ENCODE results near the gene MEPCE.

DNA sequence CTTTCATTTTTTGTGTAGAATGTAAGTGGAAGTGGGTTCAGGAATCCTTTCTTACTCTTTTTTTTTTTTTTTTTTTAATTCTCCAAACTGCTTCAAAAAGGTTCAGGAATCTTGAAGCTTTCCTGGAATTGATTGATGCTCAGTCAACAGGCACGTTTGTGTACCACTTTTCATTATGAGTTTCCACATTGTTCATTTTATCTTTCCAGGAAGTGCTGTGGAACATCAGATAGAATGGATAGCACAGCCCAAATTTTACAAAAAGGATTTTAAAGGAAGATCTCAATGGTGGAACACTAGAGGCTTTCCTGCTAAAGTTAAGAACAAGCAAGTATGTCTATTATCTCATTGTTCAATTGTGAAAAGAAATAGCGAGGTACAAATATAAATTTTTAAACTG, 8.5 kb downstream of the MEPCE start:
- TF ChIP-seq, protein P1, sequence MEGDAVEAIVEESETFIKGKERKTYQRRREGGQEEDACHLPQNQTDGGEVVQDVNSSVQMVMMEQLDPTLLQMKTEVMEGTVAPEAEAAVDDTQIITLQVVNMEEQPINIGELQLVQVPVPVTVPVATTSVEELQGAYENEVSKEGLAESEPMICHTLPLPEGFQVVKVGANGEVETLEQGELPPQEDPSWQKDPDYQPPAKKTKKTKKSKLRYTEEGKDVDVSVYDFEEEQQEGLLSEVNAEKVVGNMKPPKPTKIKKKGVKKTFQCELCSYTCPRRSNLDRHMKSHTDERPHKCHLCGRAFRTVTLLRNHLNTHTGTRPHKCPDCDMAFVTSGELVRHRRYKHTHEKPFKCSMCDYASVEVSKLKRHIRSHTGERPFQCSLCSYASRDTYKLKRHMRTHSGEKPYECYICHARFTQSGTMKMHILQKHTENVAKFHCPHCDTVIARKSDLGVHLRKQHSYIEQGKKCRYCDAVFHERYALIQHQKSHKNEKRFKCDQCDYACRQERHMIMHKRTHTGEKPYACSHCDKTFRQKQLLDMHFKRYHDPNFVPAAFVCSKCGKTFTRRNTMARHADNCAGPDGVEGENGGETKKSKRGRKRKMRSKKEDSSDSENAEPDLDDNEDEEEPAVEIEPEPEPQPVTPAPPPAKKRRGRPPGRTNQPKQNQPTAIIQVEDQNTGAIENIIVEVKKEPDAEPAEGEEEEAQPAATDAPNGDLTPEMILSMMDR (IDR thresholded peaks at IDR 0.05; ENCODE audit: insufficient read depth, low read length, poor library complexity, severe bottlenecking), result no peak
- no peak for TF ChIP-seq EZH2phosphoT487 (conservative IDR thresholded peaks at IDR 0.05; ENCODE audit: low read length)

Measured in SU-DHL-6 (cell line).